Neural cell (in vitro differentiated cells): Measurements from ENCODE around the gene PAK4. TPM values are rescaled to one million over a fixed set of nuclear protein-coding genes. Genes with fewer than 3 reads are reported as not detected.

Experiments
- H2AFZ ChIP-seq: fragments of 200-600, 300-800 bp; sonication (generic), shearing (Covaris generic); 2 replicates; pipeline ENCODE4 v1.6.0; 2014; ENCODE audit warnings: low read depth, mild to moderate bottlenecking, antibody characterized with exemption, low read length, moderate library complexity
- H3F3A ChIP-seq: fragments of 200-600 bp; shearing (Covaris generic); 2 replicates; pipeline ENCODE4 v1.6.1; 2016; ENCODE audit warnings: mild to moderate bottlenecking, moderate library complexity, mixed read lengths, antibody characterized with exemption, low read length; ENCODE audit not compliant: insufficient read depth, poor library complexity, severe bottlenecking
- H3K27ac ChIP-seq: fragments of 200-600, 300-800 bp; sonication (generic), shearing (Covaris generic); 2 replicates; pipeline ENCODE4 v1.5.1; 2014; ENCODE audit warnings: mild to moderate bottlenecking, low read length, moderate library complexity
- H3K27me3 ChIP-seq: fragments of 300-800, 200-600 bp; sonication (generic), shearing (Covaris generic); 2 replicates; pipeline ENCODE4 v1.6.0; 2014; ENCODE audit warnings: mild to moderate bottlenecking, low read depth, low read length, moderate library complexity; ENCODE audit not compliant: insufficient read depth
- H3K36me3 ChIP-seq: fragments of 300-800, 200-600 bp; sonication (generic), shearing (Covaris generic); 2 replicates; pipeline ENCODE4 v1.5.1; 2014; ENCODE audit warnings: mild to moderate bottlenecking, antibody characterized with exemption, low read length, moderate library complexity; ENCODE audit not compliant: insufficient read depth
- H3K4me2 ChIP-seq: fragments of 300-800, 200-600 bp; sonication (generic), shearing (Covaris generic); 2 replicates; pipeline ENCODE4 v1.6.0; 2014; ENCODE audit warnings: mild to moderate bottlenecking, low read length
- H3K4me3 ChIP-seq: fragments of 300-800, 200-600 bp; sonication (generic), shearing (Covaris generic); 2 replicates; pipeline ENCODE4 v1.5.1; 2014; ENCODE audit warnings: mild to moderate bottlenecking, low read length, moderate library complexity
- H3K79me2 ChIP-seq: fragments of 200-600 bp; shearing (Covaris generic); replicated peaks from 2 replicates; pipeline ENCODE4 v1.6.0; 2014; ENCODE audit warnings: mild to moderate bottlenecking, low read length, moderate library complexity; ENCODE audit not compliant: insufficient read depth
- H3K9ac ChIP-seq: fragments of 300-800, 200-600 bp; sonication (generic), shearing (Covaris generic); 2 replicates; pipeline ENCODE4 v1.6.1; 2016; ENCODE audit warnings: mild to moderate bottlenecking, low read length, mixed read lengths
- H3K9me2 ChIP-seq: fragments of 200-600 bp; shearing (Covaris generic); 2 replicates; pipeline ENCODE4 v1.6.1; 2016; ENCODE audit warnings: mild to moderate bottlenecking, low read length, mixed read lengths; ENCODE audit not compliant: insufficient read depth
- H3K9me3 ChIP-seq: fragments of 200-600, 300-800 bp; sonication (generic), shearing (Covaris generic); 2 replicates; pipeline ENCODE4 v1.6.1; 2016; ENCODE audit warnings: mild to moderate bottlenecking, mixed run types, low read length, moderate library complexity, mixed read lengths
- H4K20me1 ChIP-seq: fragments of 200-600 bp; shearing (Covaris generic); 2 replicates; pipeline ENCODE4 v1.6.1; 2016; ENCODE audit warnings: mild to moderate bottlenecking, mixed run types; ENCODE audit not compliant: insufficient read depth
- CTCF ChIP-seq: fragments of 450-650 bp; IDR thresholded peaks from 2 replicates; pipeline ENCODE4 v1.5.1; 2014; ENCODE audit warnings: antibody characterized with exemption, mild to moderate bottlenecking, moderate library complexity; ENCODE audit not compliant: poor library complexity, severe bottlenecking
- EP300 ChIP-seq: fragments of 450-650 bp; conservative IDR thresholded peaks from 2 replicates; pipeline ENCODE4 v1.6.1; 2014; ENCODE audit warnings: antibody characterized with exemption, mild to moderate bottlenecking, moderate library complexity; ENCODE audit not compliant: poor library complexity, severe bottlenecking
- EZH2 ChIP-seq: fragments of 200-600, 300-800 bp; shearing (Covaris generic), sonication (generic); IDR thresholded peaks from 2 replicates; pipeline ENCODE4 v1.6.1; 2014; ENCODE audit warnings: antibody characterized with exemption, low read length, borderline replicate concordance, mild to moderate bottlenecking; ENCODE audit not compliant: insufficient read depth, poor library complexity, severe bottlenecking
- MXI1 ChIP-seq: fragments of 450-650 bp; conservative IDR thresholded peaks from 2 replicates; pipeline ENCODE4 v1.6.1; 2014; ENCODE audit warnings: antibody characterized with exemption, mild to moderate bottlenecking; ENCODE audit not compliant: poor library complexity, severe bottlenecking
- POLR2AphosphoS5 ChIP-seq: IDR thresholded peaks from 2 replicates; pipeline ENCODE4 v1.6.1; 2012
- RAD21 ChIP-seq: fragments of 450-650 bp; conservative IDR thresholded peaks from 2 replicates; pipeline ENCODE4 v1.6.1; 2014; ENCODE audit warnings: antibody characterized with exemption, mild to moderate bottlenecking, moderate library complexity
- REST ChIP-seq: IDR thresholded peaks from 2 replicates; pipeline ENCODE4 v1.6.1; 2012; ENCODE audit warnings: borderline replicate concordance
- SMC3 ChIP-seq: fragments of 450-650 bp; conservative IDR thresholded peaks from 2 replicates; pipeline ENCODE4 v1.6.1; 2014; ENCODE audit warnings: antibody characterized with exemption, mild to moderate bottlenecking, moderate library complexity; ENCODE audit not compliant: poor library complexity
- TAF1 ChIP-seq: IDR thresholded peaks from 2 replicates; pipeline ENCODE4 v1.6.1; 2012; ENCODE audit warnings: low read depth
- polyA plus RNA-seq: library from polyadenylated mRNA; depleted of rRNA; stranded (reverse); fragments of >200 nt; gene quantifications from 2 replicates; pipeline ENCODE4 v1.2.3, GENCODE V29; 2014

PAK4 gene
- polyA plus RNA-seq, 1 donor from 2014 or later: 5.4 TPM

- Histone ChIP-seq H3K4me3 (no peak overlapping the region), H3K27ac (no peak overlapping the region), H3K36me3 (no peaks in the 10 kb centered on the region), H3K9me2 (no peaks in the 10 kb centered on the region), H3K27me3 (peaks cover 24% of the 10 kb centered on the region), H3K79me2 (no peaks in the 10 kb centered on the region), H2AFZ (no peak overlapping the region), H4K20me1 (no peaks in the 10 kb centered on the region), H3K9me3 (no peaks in the 10 kb centered on the region), H3K9ac (no peak overlapping the region), H3F3A (no peaks in the 10 kb centered on the region), H3K4me2 (no peak overlapping the region)
- TF ChIP-seq MXI1: no peak
- TF ChIP-seq EZH2: no peak
- TF ChIP-seq CTCF: no peak
- no peak for TF ChIP-seq REST
- TF ChIP-seq RAD21: no peak
- no peak for TF ChIP-seq EP300
- TF ChIP-seq SMC3: no peak
- no peak for TF ChIP-seq POLR2AphosphoS5
- TF ChIP-seq TAF1: no peak
Observed at GRCh38 chr19:39197808-39198207, 72.2 kb downstream of the PAK4 start.

GRCh38 chr19:39199025-39199424 lies 73.4 kb downstream of the PAK4 start:
- Histone ChIP-seq H3K36me3 (no peaks in the 10 kb centered on the region), H3K9ac (no peak overlapping the region), H3K27me3 (peaks cover 35% of the 10 kb centered on the region), H2AFZ (no peak overlapping the region), H3K9me2 (no peaks in the 10 kb centered on the region), H3F3A (no peaks in the 10 kb centered on the region), H3K4me3 (no peak overlapping the region), H3K27ac (no peak overlapping the region), H3K79me2 (no peaks in the 10 kb centered on the region), H3K4me2 (no peak overlapping the region), H3K9me3 (no peaks in the 10 kb centered on the region), H4K20me1 (no peaks in the 10 kb centered on the region)
- TF ChIP-seq POLR2AphosphoS5: no peak
- TF ChIP-seq EP300: no peak
- TF ChIP-seq MXI1: no peak
- no peak for TF ChIP-seq EZH2
